ENCODE data around the gene FSTL4.
"Not testable (repeated sequence)": the region's sequence is repeated elsewhere in the genome, so short reads cannot be mapped to it uniquely, and the experiment has no call there.

The FSTL4 gene

GRCh38 chr5:133222040-133222439 lies 390.3 kb downstream of the FSTL4 start:
- Histone ChIP-seq H3K9me3 (ENCODE audit: control insufficient read depth, insufficient read depth, low read length) (no peaks in the 10 kb centered on the region), H3K27ac (ENCODE audit: low read length) (no peak overlapping the region), H3K27me3 (ENCODE audit: control insufficient read depth, insufficient read depth, low read length) (no peaks in the 10 kb centered on the region), H3K4me3 (ENCODE audit: low read length) (no peak overlapping the region), H3K36me3 (ENCODE audit: control insufficient read depth, insufficient read depth, low read length) (no peaks in the 10 kb centered on the region), H3K4me1 (ENCODE audit: control insufficient read depth, insufficient read depth, low read length) (0 out of 2 replicates have a peak, but pooled peaks cover 1% of the 10 kb centered on the region)
- no peak for DNase-seq (ENCODE audit: low read depth, low spot score)
- no CpG with 5 or more reads among the region's 6 CpGs for WGBS (ENCODE audit: insufficient coverage, insufficient read length)

GRCh38 chr5:133220851-133221674 lies 391.3 kb downstream of the FSTL4 start:
- WGBS (ENCODE audit: insufficient coverage, insufficient read length) = no CpG with 5 or more reads among the region's 12 CpGs
- 0 out of 2 replicates have a peak, but pooled peaks cover 1% of the 10 kb centered on the region for H3K4me1 ChIP-seq (ENCODE audit: control insufficient read depth, insufficient read depth, low read length)
- H3K36me3 ChIP-seq (ENCODE audit: control insufficient read depth, insufficient read depth, low read length) = no peaks in the 10 kb centered on the region
- H3K27me3 ChIP-seq (ENCODE audit: control insufficient read depth, insufficient read depth, low read length) = no peaks in the 10 kb centered on the region
- no peaks in the 10 kb centered on the region for H3K9me3 ChIP-seq (ENCODE audit: control insufficient read depth, insufficient read depth, low read length)
- no peak overlapping the region for H3K4me3 ChIP-seq (ENCODE audit: low read length)
- no peak for DNase-seq (ENCODE audit: low read depth, low spot score)
- H3K27ac ChIP-seq (ENCODE audit: low read length) = no peak overlapping the region

GRCh38 chr5:133219296-133219695 lies 393.0 kb downstream of the FSTL4 start:
- Histone ChIP-seq H3K4me1 (ENCODE audit: control insufficient read depth, insufficient read depth, low read length) (0 out of 2 replicates have a peak, but pooled peaks cover 1% of the 10 kb centered on the region), H3K27ac (ENCODE audit: low read length) (no peak overlapping the region), H3K36me3 (ENCODE audit: control insufficient read depth, insufficient read depth, low read length) (no peaks in the 10 kb centered on the region), H3K9me3 (ENCODE audit: control insufficient read depth, insufficient read depth, low read length) (no peaks in the 10 kb centered on the region), H3K4me3 (ENCODE audit: low read length) (no peak overlapping the region), H3K27me3 (ENCODE audit: control insufficient read depth, insufficient read depth, low read length) (no peaks in the 10 kb centered on the region)
- no CpG with 5 or more reads among the region's 4 CpGs for WGBS (ENCODE audit: insufficient coverage, insufficient read length)
- DNase-seq (ENCODE audit: low read depth, low spot score) = no peak

GRCh38 chr5:133216138-133216537 lies 396.2 kb downstream of the FSTL4 start:
- not testable (repeated sequence) for H3K27ac ChIP-seq (ENCODE audit: low read length); H3K4me3 ChIP-seq (ENCODE audit: low read length); H3K27me3 ChIP-seq (ENCODE audit: control insufficient read depth, insufficient read depth, low read length); H3K4me1 ChIP-seq (ENCODE audit: control insufficient read depth, insufficient read depth, low read length); DNase-seq (ENCODE audit: low read depth, low spot score); H3K9me3 ChIP-seq (ENCODE audit: control insufficient read depth, insufficient read depth, low read length); H3K36me3 ChIP-seq (ENCODE audit: control insufficient read depth, insufficient read depth, low read length)
- no CpG with 5 or more reads among the region's 7 CpGs for WGBS (ENCODE audit: insufficient coverage, insufficient read length)

- Histone ChIP-seq H3K4me1 (ENCODE audit: control insufficient read depth, insufficient read depth, low read length) (no peaks in the 10 kb centered on the region), H3K27me3 (ENCODE audit: control insufficient read depth, insufficient read depth, low read length) (no peaks in the 10 kb centered on the region), H3K9me3 (ENCODE audit: control insufficient read depth, insufficient read depth, low read length) (no peaks in the 10 kb centered on the region), H3K27ac (ENCODE audit: low read length) (no peak overlapping the region), H3K4me3 (ENCODE audit: low read length) (no peak overlapping the region), H3K36me3 (ENCODE audit: control insufficient read depth, insufficient read depth, low read length) (no peaks in the 10 kb centered on the region)
- WGBS (ENCODE audit: insufficient coverage, insufficient read length) = no CpG with 5 or more reads among the region's 2 CpGs
- no peak for DNase-seq (ENCODE audit: low read depth, low spot score)
Observed at GRCh38 chr5:133214153-133214820, 398.1 kb downstream of the FSTL4 start.

GRCh38 chr5:133205649-133206048 lies 406.7 kb downstream of the FSTL4 start:
- WGBS (ENCODE audit: insufficient coverage, insufficient read length) = no CpG with 5 or more reads among the region's 4 CpGs

GRCh38 chr5:133205204-133205603 lies 407.1 kb downstream of the FSTL4 start:
- no peaks in the 10 kb centered on the region for H3K4me1 ChIP-seq (ENCODE audit: control insufficient read depth, insufficient read depth, low read length)
- WGBS (ENCODE audit: insufficient coverage, insufficient read length) = no CpG with 5 or more reads among the region's 4 CpGs
- DNase-seq (ENCODE audit: low read depth, low spot score) = no peak

More at GRCh38 chr5:133205649-133206048, 406.7 kb downstream of the FSTL4 start:
- Histone ChIP-seq H3K9me3 (ENCODE audit: control insufficient read depth, insufficient read depth, low read length) (no peaks in the 10 kb centered on the region), H3K4me3 (ENCODE audit: low read length) (no peak overlapping the region), H3K4me1 (ENCODE audit: control insufficient read depth, insufficient read depth, low read length) (no peaks in the 10 kb centered on the region), H3K27me3 (ENCODE audit: control insufficient read depth, insufficient read depth, low read length) (no peaks in the 10 kb centered on the region), H3K36me3 (ENCODE audit: control insufficient read depth, insufficient read depth, low read length) (no peaks in the 10 kb centered on the region), H3K27ac (ENCODE audit: low read length) (no peak overlapping the region)
- no peak for DNase-seq (ENCODE audit: low read depth, low spot score)

GRCh38 chr5:133203317-133204305 lies 408.7 kb downstream of the FSTL4 start:
- H3K4me1 ChIP-seq (ENCODE audit: control insufficient read depth, insufficient read depth, low read length) = no peaks in the 10 kb centered on the region
- H3K27ac ChIP-seq (ENCODE audit: low read length) = no peak overlapping the region
- DNase-seq (ENCODE audit: low read depth, low spot score) = no peak
- no CpG with 5 or more reads among the region's 9 CpGs for WGBS (ENCODE audit: insufficient coverage, insufficient read length)
- H3K27me3 ChIP-seq (ENCODE audit: control insufficient read depth, insufficient read depth, low read length) = no peaks in the 10 kb centered on the region
- no peaks in the 10 kb centered on the region for H3K9me3 ChIP-seq (ENCODE audit: control insufficient read depth, insufficient read depth, low read length)
- no peak overlapping the region for H3K4me3 ChIP-seq (ENCODE audit: low read length)
- H3K36me3 ChIP-seq (ENCODE audit: control insufficient read depth, insufficient read depth, low read length) = no peaks in the 10 kb centered on the region

More at GRCh38 chr5:133205204-133205603, 407.1 kb downstream of the FSTL4 start:
- Histone ChIP-seq H3K9me3 (ENCODE audit: control insufficient read depth, insufficient read depth, low read length) (no peaks in the 10 kb centered on the region), H3K36me3 (ENCODE audit: control insufficient read depth, insufficient read depth, low read length) (no peaks in the 10 kb centered on the region), H3K27ac (ENCODE audit: low read length) (no peak overlapping the region), H3K27me3 (ENCODE audit: control insufficient read depth, insufficient read depth, low read length) (no peaks in the 10 kb centered on the region), H3K4me3 (ENCODE audit: low read length) (no peak overlapping the region)

GRCh38 chr5:133202066-133202665 lies 410.2 kb downstream of the FSTL4 start:
- H3K4me3 ChIP-seq (ENCODE audit: low read length) = no peak overlapping the region
- H3K9me3 ChIP-seq (ENCODE audit: control insufficient read depth, insufficient read depth, low read length) = no peaks in the 10 kb centered on the region
- no peak overlapping the region for H3K27ac ChIP-seq (ENCODE audit: low read length)
- WGBS (ENCODE audit: insufficient coverage, insufficient read length) = no CpG with 5 or more reads among the region's 8 CpGs
- DNase-seq (ENCODE audit: low read depth, low spot score) = no peak
- H3K4me1 ChIP-seq (ENCODE audit: control insufficient read depth, insufficient read depth, low read length) = no peaks in the 10 kb centered on the region
- H3K27me3 ChIP-seq (ENCODE audit: control insufficient read depth, insufficient read depth, low read length) = no peaks in the 10 kb centered on the region
- no peaks in the 10 kb centered on the region for H3K36me3 ChIP-seq (ENCODE audit: control insufficient read depth, insufficient read depth, low read length)
